Measurements from ENCODE around the gene KIF6. TPM values are rescaled to one million over a fixed set of nuclear protein-coding genes. Genes with fewer than 3 reads are reported as not detected.

KIF6 gene
- total and polyA plus RNA-seq, 2 donors (not counting 1 experiment from before 2014, with no cell fraction given), result not detected

GRCh38 chr6:39339868-39340550, 385.2 kb downstream of the KIF6 start:
- Histone ChIP-seq H4K20me1 (ENCODE audit: control insufficient read depth, insufficient read depth, low read length, poor library complexity, severe bottlenecking) (no peaks in the 10 kb centered on the region), H3K4me1 (ENCODE audit: control insufficient read depth in 2 of 2, insufficient read depth in 2 of 2, low read length in 2 of 2) (peaks cover 58 to 72% of the 10 kb centered on the region in 2 donors)

More at GRCh38 chr6:39339868-39340550, 385.2 kb downstream of the KIF6 start:
- no peaks in the 10 kb centered on the region for H3K79me2 ChIP-seq (ENCODE audit: control insufficient read depth, insufficient read depth, low read length)
- Mint-ChIP-seq H3K9me3 (ENCODE audit: insufficient read depth) (peaks cover 2% of the 10 kb centered on the region), H3K27me3 (peaks cover 24% of the 10 kb centered on the region), H3K4me3 (no peak overlapping the region), H3K4me1 (peaks cover 28% of the 10 kb centered on the region), H3K27ac (peak overlapping the region; percentile 23)
- CTCF ChIA-PET, result interaction anchor here (1.2 to 1.3 kb wide), 2 partner anchors 9 to 30 kb away, joined by 3 read pairs; no protein-coding TSS in a partner anchor
- intact Hi-C loops (cut with micrococcal nuclease), result no loop called here
- peaks cover 0 to 10% (median 0%) of the 10 kb centered on the region in 3 donors for H3K9me3 ChIP-seq (ENCODE audit: control extremely low read depth in 1 of 3, control insufficient read depth in 2 of 3, insufficient read depth in 1 of 3, low read length in 2 of 3)
- WGBS (ENCODE audit: insufficient coverage), result 7% methylated on average over 8 of the region's 10 CpGs
- H3K4me2 ChIP-seq (replicated peaks; ENCODE audit: low read depth, low read length, poor library complexity, severe bottlenecking), result peak overlapping the region; percentile 49
- H3K4me3 ChIP-seq (ENCODE audit: control extremely low read depth in 1 of 5, extremely low read depth in 1 of 5, insufficient read depth in 1 of 5, low read depth in 2 of 5, low read length in 4 of 5), result no peak overlapping the region
- peaks cover 0 to 14% (median 2%) of the 10 kb centered on the region in 4 experiments for H3K27me3 ChIP-seq (replicated peaks in 1 of 4; ENCODE audit: control extremely low read depth in 1 of 4, control insufficient read depth in 3 of 4, insufficient read depth in 4 of 4, low read length in 3 of 4)
- ATAC-seq (ENCODE audit: low read depth), result no peak
- no peak overlapping the region for H3K9ac ChIP-seq (ENCODE audit: low read length)
- no peak overlapping the region for H3K27ac ChIP-seq (ENCODE audit: low read length in 2 of 2)
- peak overlapping the region; percentile 44 for H2AFZ ChIP-seq (ENCODE audit: insufficient read depth, low read depth, low read length, poor library complexity, severe bottlenecking)
- no peaks in the 10 kb centered on the region for H3K36me3 ChIP-seq (replicated peaks in 1 of 2; ENCODE audit: control extremely low read depth in 1 of 2, control insufficient read depth in 1 of 2, extremely low read depth in 1 of 2, insufficient read depth in 2 of 2, low read length in 1 of 2)
- POLR2A ChIA-PET, result no interaction called here
- no peak for DNase-seq
- TF ChIP-seq EZH2 (IDR thresholded peaks at IDR 0.05; ENCODE audit: borderline replicate concordance, insufficient read depth, low read depth, low read length, poor library complexity, severe bottlenecking) (no peak), CTCF (IDR thresholded peaks at IDR 0.05) (no peak)

All from B cell (primary cell).